ENCODE measurements around the gene SRPK1.

SRPK1 gene

DNA sequence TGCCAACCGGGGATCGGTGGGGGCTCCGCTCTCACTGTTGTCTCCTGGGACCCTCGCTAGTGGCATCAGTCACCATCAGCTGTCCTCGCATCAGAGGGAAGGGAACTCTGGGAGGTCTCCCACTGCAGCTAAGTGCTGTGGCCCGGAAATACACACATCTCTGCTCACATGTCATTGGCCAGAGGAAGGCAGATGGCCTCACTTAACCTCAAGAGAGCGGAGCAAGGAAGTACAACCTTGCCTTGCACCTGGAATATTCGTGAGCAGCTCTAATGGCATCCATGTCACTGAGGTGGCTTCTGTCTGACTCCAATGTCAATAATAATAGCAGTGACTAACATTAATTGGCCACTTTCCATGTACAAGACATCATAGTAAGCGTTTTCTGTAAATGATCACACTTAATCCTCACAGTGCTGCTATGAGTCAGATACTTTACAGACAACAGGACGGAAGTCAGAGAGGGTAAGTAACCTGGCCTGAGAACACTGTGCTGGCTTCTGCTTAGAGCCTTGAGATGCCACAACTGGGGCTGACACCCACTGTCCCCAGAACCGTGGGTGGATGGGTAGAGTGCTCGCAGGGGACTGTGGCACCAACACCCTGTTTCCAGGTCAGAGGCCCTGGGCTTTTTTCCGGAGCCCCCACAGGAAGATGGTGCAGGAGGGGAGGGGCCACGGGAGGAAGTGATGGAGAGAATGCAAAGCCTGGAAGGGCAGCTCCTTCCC, 109.8 kb downstream of the SRPK1 start:
- peak; percentile 81 for DNase-seq

DNA sequence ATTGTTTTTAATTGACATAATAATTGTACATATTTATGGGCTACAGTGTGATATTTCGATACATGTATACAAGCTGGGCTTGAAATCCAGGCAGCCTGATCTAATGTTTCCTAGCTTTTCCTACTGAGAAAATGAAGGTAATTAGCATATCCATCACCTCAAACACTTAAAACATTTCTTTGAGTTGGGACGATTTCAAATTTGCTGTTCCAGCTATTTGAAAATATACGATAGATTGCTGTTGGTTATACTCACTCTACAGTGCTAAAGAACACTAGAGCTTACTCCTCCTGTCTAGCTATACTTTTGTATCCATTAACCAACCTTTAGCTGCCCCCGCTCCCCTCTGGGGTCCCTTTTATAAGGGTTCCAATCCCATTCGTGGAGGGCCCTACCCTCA, 111.1 kb downstream of the SRPK1 start:
- no peak for DNase-seq

DNA sequence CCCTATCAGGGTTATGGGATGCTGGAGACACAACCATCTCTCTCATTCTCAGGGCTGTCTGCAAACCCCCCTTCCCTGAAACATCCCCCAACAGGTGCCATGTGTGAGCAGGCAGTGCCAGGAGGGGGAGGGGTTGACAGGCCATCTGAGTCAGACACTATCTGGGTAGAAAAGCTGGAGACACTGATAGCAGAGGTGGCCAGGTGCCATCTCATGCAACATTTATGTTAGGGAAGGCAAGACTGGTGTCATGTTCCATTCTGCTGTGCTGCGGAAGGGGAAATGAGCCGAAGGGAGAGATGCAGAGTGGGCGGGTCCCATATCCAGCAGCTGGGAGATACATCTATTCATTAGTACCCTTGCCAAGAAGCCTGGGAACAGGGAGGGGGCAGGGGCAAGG, 112.2 kb downstream of the SRPK1 start:
- DNase-seq, result no peak

DNA sequence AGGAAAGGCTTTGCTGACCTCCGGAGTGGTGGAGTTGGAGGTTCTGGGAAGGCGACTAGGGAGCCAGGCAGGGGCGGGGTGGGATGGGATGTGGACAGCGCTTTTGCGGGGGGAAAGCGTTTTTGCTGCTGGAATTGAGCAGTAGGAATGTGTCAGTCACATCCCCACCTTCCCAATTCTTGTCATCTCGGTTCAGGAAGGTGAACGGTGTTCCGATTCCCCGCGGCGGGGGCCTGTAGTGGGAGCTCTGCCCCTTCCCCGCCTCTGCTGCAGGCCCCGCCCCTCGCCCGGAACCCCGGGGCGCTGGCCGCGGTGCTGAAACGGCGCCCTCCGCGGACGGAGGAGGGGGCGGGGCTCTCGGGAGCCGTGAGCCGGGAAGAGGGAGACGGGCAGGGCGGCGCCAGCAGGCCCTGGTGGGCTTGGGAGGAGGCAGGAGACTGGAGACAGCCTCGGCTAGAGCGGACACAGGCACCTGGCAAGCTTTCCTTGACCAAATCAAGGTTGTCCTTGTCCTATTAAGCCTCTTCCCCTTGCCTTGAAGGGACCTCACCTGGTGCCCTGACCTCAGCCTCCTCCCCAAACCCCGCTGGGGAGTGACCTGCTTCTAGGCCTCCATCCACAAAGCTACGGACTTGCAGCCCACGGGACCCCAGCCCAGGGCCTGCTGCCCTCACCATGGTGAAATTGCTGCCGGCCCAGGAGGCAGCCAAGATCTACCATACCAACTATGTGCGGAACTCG, 115.7 kb downstream of the SRPK1 start, which contains the start of gene LHFPL5:
TSS of gene LHFPL5 (plus strand) at position 357 of the 741 bp plus-strand sequence. CDS start at position 676, 319 bp downstream.
- DNase-seq, result no peak

DNA sequence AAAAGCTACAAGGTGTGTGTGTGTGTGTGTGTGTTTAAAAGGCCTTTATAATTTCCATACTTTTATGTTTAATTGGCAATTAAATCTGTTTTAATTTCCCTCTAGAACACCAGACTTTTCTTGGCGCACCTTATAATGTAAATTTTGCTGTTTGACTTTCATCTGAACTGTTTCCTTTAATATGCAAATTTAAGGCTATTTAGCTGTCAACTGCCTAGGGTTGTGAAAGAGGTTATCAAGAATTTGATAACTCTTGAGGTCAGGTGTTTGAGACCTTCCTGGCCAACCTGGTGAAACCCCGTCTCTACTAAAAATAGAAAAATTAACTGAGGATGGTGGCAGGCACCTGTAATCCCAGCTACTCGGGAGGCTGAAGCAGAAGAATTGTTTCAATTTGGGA, 119.8 kb downstream of the SRPK1 start:
- no peak for DNase-seq

DNA sequence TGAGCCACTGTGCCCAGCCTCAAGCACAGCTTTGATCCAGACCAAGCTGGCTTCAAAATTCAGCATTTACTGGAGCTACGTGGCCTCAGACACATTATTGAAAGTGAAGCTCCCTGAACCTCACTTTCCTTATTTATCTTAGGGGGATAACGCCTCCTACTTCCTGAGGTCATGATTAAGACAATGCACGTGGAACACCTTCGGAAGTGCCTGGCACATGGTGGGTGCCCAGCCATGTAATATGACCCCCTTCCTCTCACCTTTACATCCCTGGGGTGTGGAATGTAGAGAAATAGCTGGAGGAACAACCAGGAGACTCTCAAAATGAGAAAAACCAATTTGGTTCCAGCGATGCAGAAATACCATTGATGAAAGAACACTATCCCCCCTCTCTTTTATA, 122.2 kb downstream of the SRPK1 start:
- no peak for DNase-seq

DNA sequence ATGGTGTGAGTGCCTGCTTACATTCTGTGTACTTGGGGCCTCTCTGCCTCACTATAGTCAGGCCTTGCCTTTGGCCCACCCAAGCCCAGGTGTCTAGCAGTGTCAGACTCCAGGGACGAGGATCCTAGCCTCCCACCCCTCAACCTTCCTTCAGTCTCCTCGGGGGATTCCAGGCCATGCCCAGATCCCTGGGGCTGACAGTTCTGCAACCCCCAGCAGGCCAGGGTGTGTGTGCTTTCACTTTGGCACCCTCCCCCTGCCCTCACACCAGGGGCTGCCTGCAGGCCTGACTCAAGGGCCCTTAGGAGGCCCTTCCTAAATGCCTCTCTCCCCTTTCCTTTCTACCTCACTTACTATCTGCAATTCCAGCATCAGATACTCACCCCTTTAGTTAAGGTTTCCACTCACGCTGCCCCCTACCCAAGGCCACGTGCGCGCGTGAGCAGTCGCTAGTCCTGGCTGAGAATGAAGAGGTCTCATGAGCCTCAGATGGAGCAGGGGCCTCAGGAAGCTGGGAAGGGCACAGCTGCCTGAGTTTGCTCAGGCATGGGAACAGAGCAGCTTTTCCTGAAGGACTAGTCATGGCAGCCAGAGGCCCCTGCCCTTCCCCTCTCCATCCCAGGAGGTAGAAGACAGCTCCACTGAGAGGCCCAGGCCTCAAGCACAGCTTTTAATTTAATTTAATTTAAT, 122.9 kb downstream of the SRPK1 start:
- no peak for DNase-seq

DNA sequence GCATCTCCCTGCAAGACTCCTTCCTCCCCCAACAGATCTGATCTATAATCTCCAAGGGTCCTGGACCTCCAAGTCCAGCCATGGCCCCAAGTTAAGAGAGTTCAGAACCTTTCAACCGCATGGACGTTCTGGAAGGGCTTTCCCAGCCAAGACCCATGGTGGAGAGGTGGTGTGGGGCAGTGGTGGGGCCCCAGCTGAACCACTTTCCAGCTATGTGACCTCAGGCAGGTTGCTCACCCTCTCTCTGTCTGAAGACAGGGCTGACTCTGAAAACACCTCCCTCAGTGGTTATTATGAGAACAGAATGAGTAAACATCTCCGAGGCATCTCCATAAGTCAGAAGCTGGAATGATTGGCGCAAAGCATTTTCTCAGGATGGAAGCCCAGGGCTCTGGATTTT, 124.7 kb downstream of the SRPK1 start:
- no peak for DNase-seq

DNA sequence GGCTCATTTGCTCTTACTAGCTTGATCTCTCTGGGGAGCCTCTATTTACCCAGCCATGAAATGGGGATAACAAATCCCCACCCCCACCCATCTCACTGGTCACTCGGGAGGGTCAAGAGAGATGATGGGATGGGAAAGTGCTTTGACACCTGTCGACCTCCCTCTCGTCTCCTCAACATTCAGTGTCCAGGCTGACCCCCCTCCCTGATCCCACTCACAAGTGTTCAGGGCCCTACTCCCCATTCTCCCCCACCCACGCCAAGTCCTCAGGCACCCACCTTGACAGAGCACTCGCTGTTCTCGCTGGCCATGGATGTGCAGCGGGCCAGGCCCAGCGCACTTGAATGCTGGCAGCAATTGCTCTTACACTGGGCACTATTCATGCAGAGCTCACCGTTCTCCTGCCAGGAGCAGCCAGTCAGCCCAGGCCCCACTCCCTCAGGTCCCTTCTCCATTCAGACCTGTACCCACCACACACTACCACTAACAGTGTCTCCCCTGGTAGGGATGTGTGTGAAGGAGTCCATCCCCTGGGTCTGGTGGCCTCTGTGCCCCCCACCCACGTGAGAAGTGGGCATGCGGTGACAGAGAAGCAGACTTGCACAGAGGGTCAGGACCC, 125.3 kb downstream of the SRPK1 start:
- no peak for DNase-seq

DNA sequence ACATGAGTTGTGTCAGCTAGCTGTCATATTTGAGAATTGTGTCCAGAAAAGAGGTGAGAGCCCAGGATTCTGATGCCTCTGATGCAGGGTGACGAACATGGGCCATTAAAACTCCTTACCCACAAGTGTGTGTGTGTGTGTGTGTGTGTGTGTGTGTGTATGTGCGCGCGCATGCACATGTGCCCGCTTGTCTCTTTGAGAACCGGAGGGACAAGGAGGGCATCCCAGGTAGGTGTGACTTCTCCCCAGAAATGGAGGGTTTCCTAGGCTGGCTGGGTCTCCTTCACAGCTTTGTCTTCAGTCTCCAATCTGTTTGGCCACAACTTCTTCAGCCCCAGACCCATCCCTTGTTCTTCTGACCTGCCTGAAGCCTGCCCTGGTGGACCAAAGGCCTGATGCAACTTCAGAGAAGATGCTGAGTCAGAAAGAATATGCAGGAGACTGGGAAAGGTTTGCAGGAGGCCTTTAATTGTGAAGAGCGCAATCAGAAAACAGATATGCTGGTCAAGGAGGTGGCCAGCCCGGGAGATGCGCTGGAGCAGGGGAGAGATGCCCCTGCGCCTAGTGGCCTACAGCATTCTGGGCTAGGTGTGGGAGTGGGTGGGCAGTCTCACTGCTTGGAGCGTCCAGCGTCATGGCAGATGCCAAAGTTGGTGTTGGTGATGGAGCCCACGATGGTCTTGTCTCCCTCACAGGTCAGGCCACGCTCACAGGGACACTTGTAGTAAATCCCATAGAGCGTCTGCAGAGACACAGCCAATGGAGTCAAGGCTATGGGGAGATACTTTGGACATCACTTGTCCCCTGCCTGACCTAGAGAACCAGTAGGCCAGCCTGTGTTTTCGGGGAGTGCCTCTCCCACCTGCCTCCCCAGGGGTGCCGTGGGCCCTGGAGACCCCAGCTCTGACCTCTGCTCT, 126.1 kb downstream of the SRPK1 start:
- DNase-seq, result no peak

DNA sequence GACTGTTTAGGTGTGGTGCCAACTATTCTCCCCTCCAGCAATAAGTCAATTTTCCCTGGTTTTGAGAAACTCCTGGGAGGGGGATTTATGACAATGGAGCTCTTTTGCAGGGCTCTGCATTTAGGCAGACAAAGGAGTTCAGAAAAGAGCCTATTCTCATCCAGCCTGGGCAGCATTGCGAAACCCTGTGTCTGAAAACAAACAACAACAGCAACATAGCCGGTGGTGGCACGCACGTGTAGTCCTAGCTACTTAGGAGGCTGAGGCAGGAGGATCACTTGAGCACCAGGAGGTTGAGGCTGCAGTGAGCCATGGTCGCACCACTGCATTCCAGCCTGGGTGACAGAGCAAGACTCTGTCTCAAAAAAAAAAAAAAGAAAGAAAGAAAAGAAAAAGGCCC, 130.2 kb downstream of the SRPK1 start:
- DNase-seq, result no peak

DNA sequence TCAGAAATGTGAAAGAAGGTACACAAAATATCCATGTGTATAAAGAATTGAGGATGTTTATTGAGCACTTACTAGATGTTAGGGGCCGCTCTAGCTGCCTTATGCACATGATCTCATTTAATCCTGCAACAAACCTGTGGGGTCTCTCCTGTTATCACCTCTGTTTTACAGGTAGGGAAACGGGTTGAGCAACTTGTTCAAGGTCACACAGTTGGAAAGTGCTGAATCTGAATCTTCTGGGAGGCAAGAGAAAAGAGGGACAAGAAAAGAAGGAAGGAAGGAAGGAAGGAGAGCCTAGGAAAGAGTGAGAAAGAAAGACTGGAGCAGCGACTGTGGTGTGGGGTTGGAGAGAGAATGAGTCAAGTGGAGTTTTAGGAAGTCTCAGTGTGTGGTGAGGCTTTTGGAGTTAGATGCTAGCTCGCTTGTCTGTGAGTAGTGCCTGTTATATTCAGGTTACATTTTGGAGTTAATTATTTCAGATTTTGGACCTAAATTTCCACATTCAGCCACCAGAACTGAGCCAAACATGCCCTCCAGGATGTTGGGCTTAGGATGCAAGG, 132.4 kb downstream of the SRPK1 start:
- no peak for DNase-seq

DNA sequence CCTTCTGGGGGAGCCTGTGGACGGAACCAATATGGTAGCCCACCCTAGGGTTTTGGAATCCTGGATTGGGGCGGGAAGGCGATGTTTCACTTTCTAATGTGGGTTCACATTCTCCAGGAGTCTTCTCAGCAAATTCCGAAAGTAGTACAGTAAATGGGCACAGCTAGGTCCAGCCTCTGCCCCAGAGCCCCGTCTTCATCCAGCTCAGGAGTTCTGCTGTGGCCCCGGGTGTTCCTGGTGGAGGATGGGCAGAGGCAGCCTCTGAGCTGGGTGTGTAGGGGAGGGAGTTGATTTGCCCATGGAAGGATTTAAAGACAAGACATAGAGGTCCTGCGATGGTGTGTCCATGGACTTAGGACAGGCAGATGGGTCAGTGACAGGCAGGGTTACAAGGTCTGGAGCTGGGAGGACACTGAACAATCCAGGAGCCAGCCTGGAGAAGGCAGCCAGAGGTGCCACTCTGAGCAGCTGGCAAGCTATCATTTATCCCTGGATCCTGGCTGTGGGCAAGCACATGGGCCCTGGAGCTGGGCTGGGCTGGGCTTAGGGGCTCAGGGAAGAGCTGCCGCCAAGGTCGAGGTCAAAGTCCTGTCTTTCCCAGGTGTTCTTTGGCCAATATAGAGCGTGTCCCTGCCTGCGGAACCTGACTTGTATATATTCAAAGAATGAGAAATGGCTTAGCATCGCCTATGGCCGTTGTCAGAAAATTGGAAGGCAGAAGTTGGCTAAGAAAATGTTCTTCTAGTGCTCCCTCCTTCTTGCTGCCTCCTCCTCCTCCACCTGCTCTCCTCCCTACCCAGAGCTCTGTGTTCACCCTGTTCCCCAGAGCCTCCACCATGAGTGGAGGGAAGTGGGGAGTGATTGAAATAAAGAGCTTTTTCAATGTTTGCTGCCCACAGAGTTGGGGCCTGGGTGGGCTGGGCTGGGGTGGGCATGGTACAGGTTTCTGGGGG, 133.4 kb downstream of the SRPK1 start:
- no peak for DNase-seq

DNA sequence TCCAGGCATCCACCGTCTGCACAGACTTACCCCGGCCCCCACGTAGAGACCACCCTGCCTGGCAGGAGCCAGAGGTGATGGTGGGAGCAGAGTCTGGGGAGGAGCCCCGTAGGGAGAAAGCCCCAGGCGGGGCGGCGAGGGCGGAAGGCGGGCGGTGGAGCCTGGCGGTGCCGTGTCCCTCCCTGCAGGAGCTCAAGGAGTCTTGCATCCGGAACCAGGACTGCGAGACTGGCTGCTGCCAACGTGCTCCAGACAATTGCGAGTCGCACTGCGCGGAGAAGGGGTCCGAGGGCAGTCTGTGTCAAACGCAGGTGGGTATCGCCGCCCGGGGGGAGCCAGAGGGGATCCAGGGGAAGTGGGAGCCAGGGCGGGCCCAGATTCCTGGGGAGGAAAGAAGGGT, 134.1 kb downstream of the SRPK1 start:
- DNase-seq, result no peak

DNA sequence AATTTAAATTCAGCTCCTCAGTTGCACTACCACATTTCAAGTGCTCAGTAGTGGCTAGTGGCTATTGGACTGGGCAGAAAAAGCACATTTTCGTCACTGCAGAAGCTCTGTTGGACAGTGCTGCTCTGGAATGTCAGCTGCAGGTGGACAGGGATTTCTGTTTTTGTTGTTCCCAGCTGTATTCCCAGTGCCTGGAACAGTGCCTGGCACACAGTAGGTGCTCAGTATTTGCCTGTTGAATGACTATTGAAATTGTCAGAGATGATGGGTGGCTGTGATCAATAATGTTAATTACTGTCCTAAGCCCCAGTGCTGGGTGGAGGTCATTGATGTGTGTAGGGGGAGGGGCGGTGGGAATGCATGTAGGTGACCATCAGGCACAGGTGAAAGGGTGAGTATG, 134.6 kb downstream of the SRPK1 start:
- no peak for DNase-seq

DNA sequence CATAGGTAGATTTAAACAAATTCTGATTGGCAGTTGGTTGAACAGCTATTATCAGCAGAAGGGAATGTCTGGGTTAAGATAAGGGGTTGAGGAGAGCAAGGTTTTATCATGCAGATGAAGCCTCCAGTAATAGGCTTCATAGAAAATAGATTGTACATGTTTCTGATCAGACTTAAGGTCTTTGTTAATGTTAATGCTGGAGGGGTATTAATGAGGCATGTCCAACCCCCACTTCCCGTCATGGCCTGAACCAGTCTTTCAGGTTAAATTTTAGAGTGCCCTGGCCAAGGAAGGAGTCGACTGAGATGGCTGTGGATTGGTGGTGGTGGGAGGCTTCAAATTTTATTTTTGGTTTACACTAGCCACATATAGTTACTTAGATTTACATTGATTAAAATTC, 136.7 kb downstream of the SRPK1 start:
- no peak for DNase-seq

All from HCEC 1CT (cell line).